ENCODE measurements around the gene EEF1G. TPM values are rescaled to one million over a fixed set of nuclear protein-coding genes. Genes with fewer than 3 reads are reported as not detected.

The EEF1G gene
- total and polyA plus RNA-seq, 2 of the 13 experiments (the other 11 are each of a cell fraction or from before 2014, with no cell fraction given) = 1,787 to 2,144 TPM

DNA sequence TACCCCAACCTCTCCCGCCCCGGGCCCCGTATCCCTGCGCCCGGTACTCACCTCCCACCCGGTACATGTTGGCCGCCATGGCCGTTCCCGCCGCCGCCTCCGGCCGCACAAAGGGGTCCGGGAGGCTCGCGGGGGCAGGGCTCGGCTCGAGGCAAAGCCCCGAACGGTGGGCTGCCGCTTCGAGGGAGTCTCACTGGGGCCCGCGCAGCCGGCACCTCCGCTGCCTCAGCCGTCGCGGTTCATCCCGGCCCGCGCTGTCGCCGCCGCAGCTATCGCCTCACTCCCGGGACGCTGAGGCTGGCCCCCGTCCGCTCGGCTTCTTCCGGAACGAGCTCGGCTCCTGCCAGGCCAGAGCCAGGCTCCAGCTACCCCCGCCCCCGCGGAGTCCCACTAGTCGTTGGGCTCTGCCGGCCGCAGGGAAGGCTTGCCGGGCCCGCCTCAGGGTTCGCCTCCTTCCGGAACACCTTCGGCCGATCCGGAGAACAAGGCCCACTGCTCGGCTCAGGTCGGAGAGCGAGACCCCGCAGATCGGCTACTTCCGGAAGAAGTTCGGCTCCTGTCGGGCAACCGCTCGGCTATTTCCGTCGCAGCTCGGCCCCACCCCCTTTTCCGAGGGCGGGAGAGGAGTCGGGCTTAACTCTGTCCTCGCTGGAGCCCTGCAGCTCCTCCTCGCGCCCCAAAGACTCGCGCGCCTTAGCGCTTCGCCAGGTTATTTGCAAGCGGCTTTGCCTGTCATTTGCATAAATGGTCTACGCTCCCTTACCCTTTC is 27.9 kb upstream of the EEF1G start, which contains the start of gene MTA2 (continued):
- TF ChIP-seq, protein P1, sequence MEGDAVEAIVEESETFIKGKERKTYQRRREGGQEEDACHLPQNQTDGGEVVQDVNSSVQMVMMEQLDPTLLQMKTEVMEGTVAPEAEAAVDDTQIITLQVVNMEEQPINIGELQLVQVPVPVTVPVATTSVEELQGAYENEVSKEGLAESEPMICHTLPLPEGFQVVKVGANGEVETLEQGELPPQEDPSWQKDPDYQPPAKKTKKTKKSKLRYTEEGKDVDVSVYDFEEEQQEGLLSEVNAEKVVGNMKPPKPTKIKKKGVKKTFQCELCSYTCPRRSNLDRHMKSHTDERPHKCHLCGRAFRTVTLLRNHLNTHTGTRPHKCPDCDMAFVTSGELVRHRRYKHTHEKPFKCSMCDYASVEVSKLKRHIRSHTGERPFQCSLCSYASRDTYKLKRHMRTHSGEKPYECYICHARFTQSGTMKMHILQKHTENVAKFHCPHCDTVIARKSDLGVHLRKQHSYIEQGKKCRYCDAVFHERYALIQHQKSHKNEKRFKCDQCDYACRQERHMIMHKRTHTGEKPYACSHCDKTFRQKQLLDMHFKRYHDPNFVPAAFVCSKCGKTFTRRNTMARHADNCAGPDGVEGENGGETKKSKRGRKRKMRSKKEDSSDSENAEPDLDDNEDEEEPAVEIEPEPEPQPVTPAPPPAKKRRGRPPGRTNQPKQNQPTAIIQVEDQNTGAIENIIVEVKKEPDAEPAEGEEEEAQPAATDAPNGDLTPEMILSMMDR (CRISPR knock-in tag; IDR thresholded peaks at IDR 0.05) = 0 out of 2 replicates have a peak, but pooled peaks have one; percentile 2
- TF ChIP-seq, protein P2, sequence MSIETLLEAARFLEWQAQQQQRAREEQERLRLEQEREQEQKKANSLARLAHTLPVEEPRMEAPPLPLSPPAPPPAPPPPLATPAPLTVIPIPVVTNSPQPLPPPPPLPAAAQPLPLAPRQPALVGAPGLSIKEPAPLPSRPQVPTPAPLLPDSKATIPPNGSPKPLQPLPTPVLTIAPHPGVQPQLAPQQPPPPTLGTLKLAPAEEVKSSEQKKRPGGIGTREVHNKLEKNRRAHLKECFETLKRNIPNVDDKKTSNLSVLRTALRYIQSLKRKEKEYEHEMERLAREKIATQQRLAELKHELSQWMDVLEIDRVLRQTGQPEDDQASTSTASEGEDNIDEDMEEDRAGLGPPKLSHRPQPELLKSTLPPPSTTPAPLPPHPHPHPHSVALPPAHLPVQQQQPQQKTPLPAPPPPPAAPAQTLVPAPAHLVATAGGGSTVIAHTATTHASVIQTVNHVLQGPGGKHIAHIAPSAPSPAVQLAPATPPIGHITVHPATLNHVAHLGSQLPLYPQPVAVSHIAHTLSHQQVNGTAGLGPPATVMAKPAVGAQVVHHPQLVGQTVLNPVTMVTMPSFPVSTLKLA (IDR thresholded peaks at IDR 0.05) = no peak
- TF ChIP-seq ZNF34 (CRISPR knock-in tag; IDR thresholded peaks at IDR 0.05; ENCODE audit: borderline replicate concordance) = no peak
- TF ChIP-seq RFX5 (IDR thresholded peaks at IDR 0.05; ENCODE audit: low read depth, low read length) = no peak
- no peak for TF ChIP-seq MLLT10 (CRISPR knock-in tag; IDR thresholded peaks at IDR 0.05)
- no peak for TF ChIP-seq SOX13 (IDR thresholded peaks at IDR 0.05)
- no peak for TF ChIP-seq SOX13 (CRISPR knock-in tag; conservative IDR thresholded peaks at IDR 0.05 in 1 of 2, IDR thresholded peaks at IDR 0.05 in 1 of 2)
- no peak for TF ChIP-seq HOXA7 (CRISPR knock-in tag; IDR thresholded peaks at IDR 0.05)
- no peak for TF ChIP-seq ZNF75D (CRISPR knock-in tag; IDR thresholded peaks at IDR 0.05; ENCODE audit: borderline replicate concordance)
- no peak for TF ChIP-seq MAFF (IDR thresholded peaks at IDR 0.05; ENCODE audit: low read depth, low read length)
- TF ChIP-seq RORA (CRISPR knock-in tag; IDR thresholded peaks at IDR 0.05) = no peak
- TF ChIP-seq ZFP1 (CRISPR knock-in tag; IDR thresholded peaks at IDR 0.05) = no peak
- TF ChIP-seq ZNF121 (CRISPR knock-in tag; IDR thresholded peaks at IDR 0.05) = no peak; the same call in 1 of the 2 replicates
- TF ChIP-seq ZNF460 (CRISPR knock-in tag; IDR thresholded peaks at IDR 0.05; ENCODE audit: borderline replicate concordance) = no peak; the same call in 1 of the 2 replicates
- TF ChIP-seq, protein P3, sequence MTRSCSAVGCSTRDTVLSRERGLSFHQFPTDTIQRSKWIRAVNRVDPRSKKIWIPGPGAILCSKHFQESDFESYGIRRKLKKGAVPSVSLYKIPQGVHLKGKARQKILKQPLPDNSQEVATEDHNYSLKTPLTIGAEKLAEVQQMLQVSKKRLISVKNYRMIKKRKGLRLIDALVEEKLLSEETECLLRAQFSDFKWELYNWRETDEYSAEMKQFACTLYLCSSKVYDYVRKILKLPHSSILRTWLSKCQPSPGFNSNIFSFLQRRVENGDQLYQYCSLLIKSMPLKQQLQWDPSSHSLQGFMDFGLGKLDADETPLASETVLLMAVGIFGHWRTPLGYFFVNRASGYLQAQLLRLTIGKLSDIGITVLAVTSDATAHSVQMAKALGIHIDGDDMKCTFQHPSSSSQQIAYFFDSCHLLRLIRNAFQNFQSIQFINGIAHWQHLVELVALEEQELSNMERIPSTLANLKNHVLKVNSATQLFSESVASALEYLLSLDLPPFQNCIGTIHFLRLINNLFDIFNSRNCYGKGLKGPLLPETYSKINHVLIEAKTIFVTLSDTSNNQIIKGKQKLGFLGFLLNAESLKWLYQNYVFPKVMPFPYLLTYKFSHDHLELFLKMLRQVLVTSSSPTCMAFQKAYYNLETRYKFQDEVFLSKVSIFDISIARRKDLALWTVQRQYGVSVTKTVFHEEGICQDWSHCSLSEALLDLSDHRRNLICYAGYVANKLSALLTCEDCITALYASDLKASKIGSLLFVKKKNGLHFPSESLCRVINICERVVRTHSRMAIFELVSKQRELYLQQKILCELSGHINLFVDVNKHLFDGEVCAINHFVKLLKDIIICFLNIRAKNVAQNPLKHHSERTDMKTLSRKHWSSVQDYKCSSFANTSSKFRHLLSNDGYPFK (CRISPR knock-in tag; IDR thresholded peaks at IDR 0.05; ENCODE audit: borderline replicate concordance) = peak; percentile 33; the same call in 1 of the 2 replicates
- TF ChIP-seq MEIS1 (CRISPR knock-in tag; IDR thresholded peaks at IDR 0.05; ENCODE audit: borderline replicate concordance) = no peak
- no peak for TF ChIP-seq ZSCAN20 (CRISPR knock-in tag; IDR thresholded peaks at IDR 0.05; ENCODE audit: borderline replicate concordance)
- no peak for TF ChIP-seq SNRNP70 (IDR thresholded peaks at IDR 0.05; ENCODE audit: low read depth, low read length)
- no peak for TF ChIP-seq AHR (CRISPR knock-in tag; IDR thresholded peaks at IDR 0.05)
- TF ChIP-seq, protein P4, sequence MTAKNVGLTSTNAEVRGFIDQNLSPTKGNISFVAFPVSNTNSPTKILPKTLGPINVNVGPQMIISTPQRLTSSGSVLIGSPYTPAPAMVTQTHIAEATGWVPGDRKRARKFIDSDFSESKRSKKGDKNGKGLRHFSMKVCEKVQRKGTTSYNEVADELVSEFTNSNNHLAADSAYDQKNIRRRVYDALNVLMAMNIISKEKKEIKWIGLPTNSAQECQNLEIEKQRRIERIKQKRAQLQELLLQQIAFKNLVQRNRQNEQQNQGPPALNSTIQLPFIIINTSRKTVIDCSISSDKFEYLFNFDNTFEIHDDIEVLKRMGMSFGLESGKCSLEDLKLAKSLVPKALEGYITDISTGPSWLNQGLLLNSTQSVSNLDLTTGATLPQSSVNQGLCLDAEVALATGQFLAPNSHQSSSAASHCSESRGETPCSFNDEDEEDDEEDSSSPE (CRISPR knock-in tag; IDR thresholded peaks at IDR 0.05) = peak; percentile 67
- TF ChIP-seq ZNF546 (CRISPR knock-in tag; conservative IDR thresholded peaks at IDR 0.05) = peak; percentile 30; the same call in 1 of the 2 replicates
- no peak for TF ChIP-seq FOXP1 (IDR thresholded peaks at IDR 0.05)
- no peak for TF ChIP-seq FOXP1 (CRISPR knock-in tag; IDR thresholded peaks at IDR 0.05)
- TF ChIP-seq KAT2B (IDR thresholded peaks at IDR 0.05; ENCODE audit: borderline replicate concordance, low read depth, low read length) = no peak
- TF ChIP-seq BHLHE40 (IDR thresholded peaks at IDR 0.05; ENCODE audit: low read length) = no peak

Data from HepG2 (cell line).